GM21576 (cell line): ENCODE data around the gene FBXO10.
"Not testable (repeated sequence)": the region's sequence is repeated elsewhere in the genome, so short reads cannot be mapped to it uniquely, and the experiment has no call there.

Experiments used
- ATAC-seq: cut with Tn5 transposase; IDR thresholded peaks from one replicate; pipeline ENCODE4 v1.9.1; 2021; ENCODE audit warnings: mild to moderate bottlenecking, moderate library complexity; ENCODE audit not compliant: unreplicated experiment

The FBXO10 gene

GRCh38 chr9:37575921-37576721 lies at the start of gene FBXO10:
FBXO10 (minus strand) TSS chr9:37576380; CDS start chr9:37541768, 34,612 bp downstream.
- ATAC-seq: peak; percentile 74

GRCh38 chr9:37625758-37626147 lies 49.6 kb upstream of the FBXO10 start:
- ATAC-seq: no peak

GRCh38 chr9:37625036-37625757 lies 49.0 kb upstream of the FBXO10 start:
- ATAC-seq: no peak

GRCh38 chr9:37624073-37624472 lies 47.9 kb upstream of the FBXO10 start:
- ATAC-seq: no peak

- ATAC-seq: no peak
Observed at GRCh38 chr9:37623267-37623666, 47.1 kb upstream of the FBXO10 start.

GRCh38 chr9:37622462-37622861 lies 46.3 kb upstream of the FBXO10 start:
- no peak for ATAC-seq

DNA sequence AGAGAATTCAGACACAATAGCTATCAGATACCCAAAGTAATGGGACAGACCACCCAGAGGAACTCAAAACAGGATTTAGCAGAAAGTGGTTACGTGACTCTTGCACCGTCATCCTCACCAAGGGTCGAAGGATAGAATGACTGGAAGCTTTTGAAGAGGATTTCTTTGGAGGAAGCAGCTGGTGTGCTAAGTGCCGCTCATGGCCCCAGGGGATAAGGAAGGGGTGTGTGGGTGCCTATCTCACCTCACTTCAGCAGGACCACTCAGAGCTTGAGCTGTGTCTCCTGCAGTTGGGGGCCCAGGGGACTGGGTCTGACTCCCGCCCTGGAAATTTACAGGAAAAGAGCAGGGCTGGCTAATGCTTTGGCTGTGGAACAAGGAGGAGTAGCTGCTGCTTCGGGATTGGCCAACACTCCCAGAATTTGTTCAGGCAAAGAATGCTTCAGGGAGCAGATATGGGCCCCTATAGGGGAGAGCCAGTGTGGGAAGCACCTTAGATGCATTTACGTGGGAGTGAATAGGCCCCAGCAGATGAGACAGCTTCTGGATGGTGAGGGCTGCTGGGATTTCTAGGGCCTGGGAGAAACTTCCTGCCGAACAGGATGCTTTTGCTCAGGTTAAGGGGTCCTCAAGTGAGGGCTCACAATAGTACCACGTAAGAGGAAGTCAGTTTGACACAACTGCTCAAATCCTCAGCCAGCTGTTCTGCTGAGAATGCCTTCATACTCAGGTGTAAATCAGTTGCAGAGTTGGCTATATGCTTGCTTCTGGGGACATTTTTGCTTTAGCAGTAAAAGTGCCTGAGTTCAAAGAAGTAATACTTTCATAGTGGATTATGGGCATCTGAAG lies 45.3 kb upstream of the FBXO10 start:
- ATAC-seq: no peak

DNA sequence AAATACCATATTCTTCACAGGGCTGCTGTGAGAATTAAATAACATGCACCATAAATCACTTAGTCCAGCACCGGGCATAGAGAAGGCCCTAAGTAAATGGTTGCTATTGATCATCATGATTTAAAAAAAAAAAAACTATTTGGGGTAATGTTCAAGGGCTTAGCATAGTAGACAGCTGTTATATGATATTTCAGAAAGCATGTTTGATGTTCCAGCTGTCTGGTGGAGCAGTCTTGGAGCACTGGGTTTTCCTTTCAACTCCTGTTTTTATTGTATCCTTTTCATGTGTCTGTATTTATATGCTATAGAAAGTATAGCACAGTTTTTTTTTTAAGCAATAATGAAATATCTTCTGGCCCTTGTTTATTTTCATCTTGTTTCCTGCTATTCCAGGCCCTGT lies 44.2 kb upstream of the FBXO10 start:
- no peak for ATAC-seq

DNA sequence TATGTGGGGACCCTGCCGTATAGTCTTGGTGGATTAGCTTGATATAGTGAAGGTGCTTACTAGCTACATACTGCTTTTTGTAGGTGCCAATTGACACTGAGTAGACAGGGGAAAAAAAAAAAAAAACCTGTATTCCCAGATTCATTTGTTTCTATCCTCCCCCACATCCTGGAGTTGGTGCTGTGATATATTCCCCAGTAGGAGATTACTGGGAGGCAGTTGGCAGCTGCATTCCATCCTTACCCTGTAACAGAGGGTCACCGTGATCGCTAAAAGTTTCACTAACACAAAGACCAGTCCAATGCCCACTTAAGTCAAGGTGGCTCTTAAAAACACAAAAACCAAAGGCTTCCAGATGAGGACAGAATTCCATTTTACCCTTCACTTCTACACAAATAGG lies 43.6 kb upstream of the FBXO10 start:
- no peak for ATAC-seq

DNA sequence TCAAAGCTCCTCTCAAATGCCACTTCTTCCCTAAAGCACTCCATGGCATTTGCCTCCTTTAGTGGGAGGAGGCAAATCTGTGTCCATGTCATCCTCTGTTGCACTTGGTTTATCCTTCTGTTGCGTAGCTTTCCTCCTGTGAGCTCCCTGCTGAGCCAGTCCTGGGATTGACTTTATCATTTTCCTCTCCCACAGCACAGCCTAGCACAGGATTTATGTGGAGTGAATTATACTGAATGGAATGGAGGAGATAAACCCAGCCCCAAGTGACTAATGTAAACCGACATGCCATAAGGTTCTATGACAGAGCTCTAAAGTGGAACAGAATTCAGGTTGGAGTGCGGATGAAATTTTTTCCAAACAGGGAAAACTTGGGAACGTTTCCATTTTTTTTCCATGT lies 42.6 kb upstream of the FBXO10 start:
- no peak for ATAC-seq

- ATAC-seq: no peak
Observed at GRCh38 chr9:37617832-37618231, 41.7 kb upstream of the FBXO10 start.

DNA sequence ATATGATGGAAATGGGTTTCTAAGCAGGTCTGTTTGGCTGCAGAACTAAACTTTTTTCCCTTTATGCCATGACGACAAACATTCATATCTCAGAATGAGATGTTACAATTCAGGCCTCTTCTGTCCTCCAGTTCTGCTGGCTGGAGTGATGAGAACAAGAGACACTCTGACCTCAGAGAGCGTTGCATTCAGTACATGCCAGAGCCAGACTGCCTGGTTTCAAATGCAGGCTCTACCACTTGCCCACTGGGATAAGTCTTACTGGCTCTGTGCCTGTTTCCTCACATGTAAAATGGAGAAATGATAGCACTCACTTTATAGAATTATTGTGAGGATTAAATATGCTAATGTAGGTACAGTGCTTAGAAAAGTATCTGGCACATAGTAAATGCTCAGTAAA lies 41.0 kb upstream of the FBXO10 start:
- no peak for ATAC-seq

- no peak for ATAC-seq
Observed at GRCh38 chr9:37611961-37612360, 35.8 kb upstream of the FBXO10 start.

DNA sequence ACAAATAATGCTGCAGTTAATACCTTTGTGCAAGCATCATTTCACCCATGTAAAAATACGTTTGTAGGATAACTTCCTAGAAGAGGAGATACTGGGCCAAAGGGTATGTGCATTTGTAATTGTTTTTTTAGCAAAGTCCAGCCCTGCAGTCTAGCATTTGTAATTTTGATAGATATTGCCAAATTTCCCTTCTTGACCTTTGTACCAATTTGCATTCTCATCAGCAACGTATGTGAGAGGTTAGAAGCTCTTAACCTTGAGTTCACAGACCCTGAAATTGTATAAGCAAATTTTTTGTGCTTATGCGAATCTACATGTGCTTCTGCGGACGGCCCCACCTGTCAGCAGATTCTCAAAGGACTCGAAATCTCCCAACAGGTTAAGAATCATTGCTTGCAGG lies 34.8 kb upstream of the FBXO10 start:
- no peak for ATAC-seq

DNA sequence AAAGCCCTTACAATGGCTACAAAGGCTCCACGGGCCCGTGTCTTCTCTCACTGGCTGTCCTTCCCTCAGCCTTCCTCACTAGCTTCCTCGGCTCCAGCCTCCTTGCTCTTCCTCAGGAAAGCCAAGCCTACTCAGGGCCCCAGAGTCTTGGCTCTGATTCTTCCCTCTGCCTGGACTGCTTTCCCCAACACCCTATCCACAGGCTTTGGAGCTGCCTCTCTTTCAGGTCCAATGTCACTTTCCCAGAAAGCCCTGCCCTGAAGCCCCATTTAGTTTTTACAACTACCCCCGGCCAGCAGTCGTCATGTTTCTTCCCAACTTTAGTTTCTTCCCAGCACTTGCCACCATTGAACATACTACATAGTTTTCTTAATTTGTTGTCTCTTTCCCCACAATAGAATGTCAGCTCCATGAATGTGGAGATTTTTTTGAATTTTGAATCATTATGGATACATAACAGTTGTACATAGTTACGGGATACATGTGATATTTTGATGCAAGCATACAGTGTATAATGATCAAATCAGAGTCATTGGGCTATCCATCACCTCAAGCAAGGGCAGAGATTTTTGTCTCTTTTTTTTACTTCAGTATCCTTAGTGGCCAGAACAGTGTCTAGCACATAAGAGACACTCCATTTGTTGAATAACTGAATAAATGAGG lies 33.7 kb upstream of the FBXO10 start:
- no peak for ATAC-seq

DNA sequence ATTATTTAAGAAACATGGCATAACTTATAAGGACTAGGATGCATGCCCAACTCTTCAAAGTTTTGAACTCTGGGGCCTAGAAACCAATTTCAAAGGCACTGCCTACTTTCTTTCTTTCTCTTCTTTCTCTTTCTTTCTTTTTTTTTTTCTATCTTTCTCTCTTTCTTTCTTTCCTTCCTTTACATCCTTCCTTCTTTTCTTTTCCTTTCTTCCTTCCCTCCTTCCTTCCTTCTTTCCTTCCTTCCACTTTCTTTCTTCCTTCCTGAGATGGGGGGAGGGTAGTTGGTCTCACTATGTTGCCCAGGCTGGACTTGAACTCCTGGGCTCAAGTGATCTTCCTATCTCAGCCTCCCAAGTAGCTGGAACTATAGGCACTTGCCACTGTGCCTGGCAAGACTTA lies 32.1 kb upstream of the FBXO10 start:
- ATAC-seq: no peak

- no peak for ATAC-seq
Observed at GRCh38 chr9:37604296-37604695, 28.1 kb upstream of the FBXO10 start.

- no peak for ATAC-seq
Observed at GRCh38 chr9:37602817-37603216, 26.6 kb upstream of the FBXO10 start.

DNA sequence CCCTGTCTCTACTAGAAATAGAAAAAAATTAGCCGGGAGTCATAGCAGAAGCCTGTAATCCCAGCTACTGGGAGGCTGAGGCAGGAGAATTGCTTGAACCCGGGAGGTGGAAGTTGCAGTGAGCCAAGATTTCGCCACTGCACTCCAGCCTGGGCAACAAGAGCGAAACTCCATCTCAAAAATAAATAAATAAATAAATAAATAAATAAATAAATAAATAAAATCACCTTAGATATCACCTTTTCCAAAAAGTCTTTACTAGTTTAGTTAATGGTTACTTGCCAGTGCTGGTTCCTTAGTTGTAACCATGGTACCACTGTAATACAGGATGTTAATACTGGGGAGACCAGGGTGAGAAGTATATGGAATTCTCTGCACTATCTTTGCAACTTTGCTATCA lies 25.9 kb upstream of the FBXO10 start:
- not testable (repeated sequence) for ATAC-seq

DNA sequence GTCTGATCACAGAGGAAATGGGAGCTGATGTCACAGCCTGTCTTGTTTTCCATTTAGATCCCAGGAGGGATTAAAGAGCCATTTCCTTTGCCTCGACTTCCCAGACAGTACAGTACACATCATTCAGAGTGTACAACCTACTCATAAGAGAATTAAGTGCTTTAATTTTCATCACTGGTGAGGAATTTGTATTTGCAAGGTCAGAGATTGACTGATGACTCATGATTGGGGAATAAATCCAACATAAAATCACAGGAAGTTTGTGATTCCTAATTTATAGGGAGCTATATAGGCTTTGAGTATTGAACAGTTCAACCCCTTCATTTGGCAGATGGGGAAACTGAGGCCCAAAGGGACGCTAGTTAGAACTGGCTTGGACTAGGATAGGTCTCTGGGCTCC lies 20.3 kb upstream of the FBXO10 start:
- no peak for ATAC-seq

GRCh38 chr9:37593883-37594448 lies 17.8 kb upstream of the FBXO10 start:
- ATAC-seq: no peak
